KMS-11 (cell line): ENCODE measurements around the gene PIEZO2.

Source experiments
- H2AFZ ChIP-seq: fragments of 200-600 bp; sonication (generic); 2 replicates; pipeline ENCODE4 v1.6.1; 2016; ENCODE audit warnings: antibody characterized with exemption, mixed run types, low read depth
- H3K27ac ChIP-seq: fragments of 200-600 bp; sonication (generic); 2 replicates; pipeline ENCODE4 v1.6.1; 2016; ENCODE audit warnings: mild to moderate bottlenecking, mixed run types
- H3K27me3 ChIP-seq: fragments of 200-600 bp; sonication (generic); 2 replicates; pipeline ENCODE4 v1.6.1; 2017; ENCODE audit warnings: mild to moderate bottlenecking, low read depth, mixed run types, moderate library complexity; ENCODE audit not compliant: insufficient read depth
- H3K36me3 ChIP-seq: fragments of 200-600 bp; sonication (generic); 2 replicates; pipeline ENCODE4 v1.6.1; 2017; ENCODE audit warnings: mild to moderate bottlenecking, mixed run types; ENCODE audit not compliant: insufficient read depth
- H3K4me1 ChIP-seq: fragments of 200-600 bp; sonication (generic); 2 replicates; pipeline ENCODE4 v1.6.1; 2016; ENCODE audit warnings: mild to moderate bottlenecking, low read depth, mixed run types; ENCODE audit not compliant: poor library complexity, severe bottlenecking
- H3K4me2 ChIP-seq: fragments of 200-600 bp; sonication (generic); 2 replicates; pipeline ENCODE4 v1.7.0; 2016; ENCODE audit warnings: mild to moderate bottlenecking, mixed run types
- H3K4me3 ChIP-seq: fragments of 200-600 bp; sonication (generic); IDR thresholded peaks from 2 replicates; pipeline ENCODE4 v1.6.1; 2017; ENCODE audit warnings: low read depth, low read length, mixed read lengths; ENCODE audit not compliant: insufficient read depth
- H3K79me2 ChIP-seq: fragments of 200-600 bp; sonication (generic); 2 replicates; pipeline ENCODE4 v1.6.1; 2016; ENCODE audit warnings: low read depth, mixed run types; ENCODE audit not compliant: insufficient read depth
- H3K9ac ChIP-seq: fragments of 200-600 bp; sonication (generic); 2 replicates; pipeline ENCODE4 v1.6.1; 2016; ENCODE audit warnings: mild to moderate bottlenecking, mixed run types
- H4K20me1 ChIP-seq: fragments of 200-600 bp; sonication (generic); 2 replicates; pipeline ENCODE4 v1.6.1; 2016; ENCODE audit warnings: mild to moderate bottlenecking, mixed run types; ENCODE audit not compliant: insufficient read depth
- TF ChIP-seq, protein P1 (sequence below): fragments of 200-600 bp; sonication (generic); conservative IDR thresholded peaks from 2 replicates; pipeline ENCODE4 v1.6.1; 2017; ENCODE audit warnings: low read depth, mild to moderate bottlenecking, antibody characterized with exemption, low read length, moderate library complexity, mixed read lengths

Gene PIEZO2

DNA sequence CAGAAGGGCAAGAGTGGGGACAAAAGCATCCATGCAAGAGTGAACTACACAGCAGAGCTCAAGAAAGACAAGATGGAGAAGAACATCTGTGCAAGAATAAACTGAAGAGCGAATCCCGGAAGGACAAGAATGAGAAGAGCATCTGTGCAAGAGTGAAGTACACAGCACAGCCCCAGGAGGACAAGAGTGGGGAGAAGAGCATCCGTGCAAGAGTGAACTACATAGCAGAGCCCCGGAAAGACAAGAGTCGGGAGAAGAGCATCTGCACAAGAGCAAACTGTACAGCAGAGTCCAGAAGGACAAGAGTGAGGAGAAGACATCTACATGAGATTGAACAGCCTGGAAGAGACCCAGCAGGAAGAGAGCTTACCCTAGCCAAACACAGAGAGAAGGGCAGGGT lies 284.6 kb downstream of the PIEZO2 start:
- no peak overlapping the region for H3K4me3 ChIP-seq
- H3K27me3 ChIP-seq = no peaks in the 10 kb centered on the region
- H2AFZ ChIP-seq = no peak overlapping the region
- H3K36me3 ChIP-seq = no peaks in the 10 kb centered on the region
- no peak overlapping the region for H3K27ac ChIP-seq
- H3K4me2 ChIP-seq = no peak overlapping the region
- H3K4me1 ChIP-seq = no peaks in the 10 kb centered on the region
- TF ChIP-seq, protein P1, sequence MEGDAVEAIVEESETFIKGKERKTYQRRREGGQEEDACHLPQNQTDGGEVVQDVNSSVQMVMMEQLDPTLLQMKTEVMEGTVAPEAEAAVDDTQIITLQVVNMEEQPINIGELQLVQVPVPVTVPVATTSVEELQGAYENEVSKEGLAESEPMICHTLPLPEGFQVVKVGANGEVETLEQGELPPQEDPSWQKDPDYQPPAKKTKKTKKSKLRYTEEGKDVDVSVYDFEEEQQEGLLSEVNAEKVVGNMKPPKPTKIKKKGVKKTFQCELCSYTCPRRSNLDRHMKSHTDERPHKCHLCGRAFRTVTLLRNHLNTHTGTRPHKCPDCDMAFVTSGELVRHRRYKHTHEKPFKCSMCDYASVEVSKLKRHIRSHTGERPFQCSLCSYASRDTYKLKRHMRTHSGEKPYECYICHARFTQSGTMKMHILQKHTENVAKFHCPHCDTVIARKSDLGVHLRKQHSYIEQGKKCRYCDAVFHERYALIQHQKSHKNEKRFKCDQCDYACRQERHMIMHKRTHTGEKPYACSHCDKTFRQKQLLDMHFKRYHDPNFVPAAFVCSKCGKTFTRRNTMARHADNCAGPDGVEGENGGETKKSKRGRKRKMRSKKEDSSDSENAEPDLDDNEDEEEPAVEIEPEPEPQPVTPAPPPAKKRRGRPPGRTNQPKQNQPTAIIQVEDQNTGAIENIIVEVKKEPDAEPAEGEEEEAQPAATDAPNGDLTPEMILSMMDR = no peak
- H3K9ac ChIP-seq = no peak overlapping the region
- no peaks in the 10 kb centered on the region for H3K79me2 ChIP-seq
- no peaks in the 10 kb centered on the region for H4K20me1 ChIP-seq

DNA sequence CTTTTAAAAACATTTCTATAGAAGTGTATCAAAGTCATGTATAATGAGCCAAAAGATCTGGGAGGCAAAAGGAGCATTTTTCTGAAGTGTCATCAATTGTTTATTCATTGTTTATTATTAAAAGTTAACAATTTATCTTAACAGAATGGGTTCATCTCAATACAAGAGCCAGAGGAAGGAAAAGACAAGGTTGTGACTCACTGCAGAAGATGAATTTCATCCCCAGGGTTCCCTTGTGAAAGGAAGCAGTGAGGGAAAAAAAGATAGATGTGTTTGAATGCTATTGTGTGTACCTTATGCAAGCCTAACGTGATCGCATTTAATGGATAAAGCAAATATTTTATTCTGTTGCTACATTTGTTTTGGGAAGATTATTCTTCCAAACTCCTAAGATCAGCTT lies 286.3 kb downstream of the PIEZO2 start:
- TF ChIP-seq, protein P1 = no peak

DNA sequence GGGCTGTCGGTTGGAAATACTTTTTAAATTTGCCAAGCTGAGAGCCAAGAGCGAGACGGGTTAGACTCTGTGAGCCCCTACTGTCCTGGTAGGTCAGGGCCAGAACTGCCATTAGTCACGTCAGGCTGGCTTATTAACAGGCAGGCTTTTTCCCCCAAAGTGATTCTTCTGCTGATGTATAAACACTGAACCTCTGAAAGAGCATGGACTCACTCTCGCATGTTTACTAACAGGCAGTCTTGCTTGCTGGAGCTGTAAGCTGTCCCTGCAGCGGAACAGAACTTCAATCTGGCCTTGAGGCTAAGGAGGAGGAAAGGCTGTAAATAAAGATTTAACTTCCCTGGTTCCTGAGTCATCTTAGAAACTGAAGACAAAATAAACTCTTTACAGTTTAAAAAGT lies 288.4 kb downstream of the PIEZO2 start:
- Histone ChIP-seq H3K27me3 (no peaks in the 10 kb centered on the region), H3K27ac (no peak overlapping the region), H3K4me2 (no peak overlapping the region), H3K79me2 (no peaks in the 10 kb centered on the region), H3K4me3 (no peak overlapping the region), H3K36me3 (no peaks in the 10 kb centered on the region), H3K4me1 (no peaks in the 10 kb centered on the region), H2AFZ (no peak overlapping the region), H3K9ac (no peak overlapping the region), H4K20me1 (no peaks in the 10 kb centered on the region)
- TF ChIP-seq, protein P1 = no peak

More for the DNA sequence above, 286.3 kb downstream of the PIEZO2 start:
- no peak overlapping the region for H3K4me3 ChIP-seq
- H3K36me3 ChIP-seq = no peaks in the 10 kb centered on the region
- no peaks in the 10 kb centered on the region for H3K4me1 ChIP-seq
- no peaks in the 10 kb centered on the region for H3K79me2 ChIP-seq
- no peak overlapping the region for H3K4me2 ChIP-seq
- H2AFZ ChIP-seq = no peak overlapping the region
- no peak overlapping the region for H3K27ac ChIP-seq
- H3K9ac ChIP-seq = no peak overlapping the region
- H4K20me1 ChIP-seq = no peaks in the 10 kb centered on the region
- no peaks in the 10 kb centered on the region for H3K27me3 ChIP-seq

DNA sequence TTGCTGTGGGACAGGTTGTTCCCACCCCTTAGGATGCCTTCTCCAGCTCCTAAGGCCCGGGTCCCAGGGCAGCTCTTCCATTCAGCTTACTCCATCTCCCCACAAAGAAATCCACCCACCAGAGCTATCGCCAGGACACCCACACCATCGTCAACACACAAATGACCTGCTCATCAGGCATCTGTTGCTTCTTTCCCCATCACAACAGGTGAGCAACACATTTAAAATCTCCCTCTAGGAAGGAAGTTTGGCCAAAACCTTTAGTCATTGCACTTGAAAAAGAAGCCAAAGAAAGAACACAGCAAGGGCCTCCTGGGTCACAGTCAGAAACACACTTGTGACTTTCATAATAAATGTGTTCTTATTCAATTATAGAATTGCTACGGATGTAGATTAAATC lies 289.0 kb downstream of the PIEZO2 start:
- Histone ChIP-seq H3K36me3 (no peaks in the 10 kb centered on the region), H3K4me3 (no peak overlapping the region), H3K4me1 (no peaks in the 10 kb centered on the region), H3K4me2 (no peak overlapping the region), H4K20me1 (no peaks in the 10 kb centered on the region), H3K79me2 (no peaks in the 10 kb centered on the region), H3K27ac (no peak overlapping the region), H2AFZ (no peak overlapping the region), H3K9ac (no peak overlapping the region), H3K27me3 (no peaks in the 10 kb centered on the region)
- TF ChIP-seq, protein P1 = no peak
